HG03565 (cell line): ENCODE results near the gene DOHH.

Experiments used
- ATAC-seq: cut with Tn5 transposase; IDR thresholded peaks from one replicate; pipeline ENCODE4 v1.9.1; 2021; ENCODE audit warnings: mild to moderate bottlenecking, moderate library complexity; ENCODE audit not compliant: unreplicated experiment

Gene DOHH

GRCh38 chr19:3444695-3445234 lies 55.7 kb downstream of the DOHH start:
- ATAC-seq, result no peak

GRCh38 chr19:3443840-3444694 lies 56.4 kb downstream of the DOHH start:
- ATAC-seq, result no peak

- no peak for ATAC-seq
Measured at GRCh38 chr19:3442487-3443071, 57.9 kb downstream of the DOHH start.

GRCh38 chr19:3441986-3442329 lies 58.5 kb downstream of the DOHH start:
- no peak for ATAC-seq

- no peak for ATAC-seq
Measured at GRCh38 chr19:3441089-3441985, 59.1 kb downstream of the DOHH start.
